HEK293 (cell line): Measurements from ENCODE around the gene FUBP1.
A peak's percentile ranks its signal among the peaks of the same experiment; 100 is the strongest.

Source experiments
- CTCF ChIA-PET: fragments of 350-600 bp; formaldehyde crosslinking; extraction: SDS; loops from one replicate; lab custom pipeline; 2021; ENCODE audit warnings: antibody characterized with exemption; lab: Yijun Ruan, JAX
- POLR2A ChIA-PET: fragments of 300-600 bp; formaldehyde crosslinking; extraction: SDS; loops from one replicate; lab custom pipeline; 2020; ENCODE audit warnings: antibody characterized with exemption, inconsistent platforms; lab: Yijun Ruan, JAX
- H3K27ac ChIP-seq: fragments of 200-500 bp; sonication (Bioruptor generic); 2 replicates; pipeline ENCODE4 v1.5.1; 2014; ENCODE audit warnings: low read depth, low read length, control low read depth, inconsistent platforms; ENCODE audit errors: extremely low read depth
- H3K36me3 ChIP-seq, 2 experiments: fragments of 200-500 bp in 1 of 2; sonication (Bioruptor generic) in 1 of 2; 1 replicate in 1 of 2; 2 replicates in 1 of 2; pipeline ENCODE4 v1.5.1; 2014 to 2017; ENCODE audit warnings: inconsistent platforms in 2 of 2, low read length in 2 of 2; ENCODE audit not compliant: control insufficient read depth in 2 of 2, insufficient read depth in 1 of 2
- H3K4me1 ChIP-seq: fragments of 200-500 bp; sonication (Bioruptor generic); 2 replicates; pipeline ENCODE4 v1.5.1; 2014; ENCODE audit warnings: mild to moderate bottlenecking, low read length, inconsistent platforms; ENCODE audit not compliant: control insufficient read depth, insufficient read depth
- H3K4me3 ChIP-seq: 2 replicates; pipeline ENCODE4 v1.5.1; 2011; ENCODE audit warnings: low read depth, mild to moderate bottlenecking, control low read depth, low read length, moderate library complexity
- H3K9me3 ChIP-seq: fragments of 200-500 bp; sonication (Bioruptor generic); 2 replicates; pipeline ENCODE4 v1.5.1; 2014; ENCODE audit warnings: low read depth, low read length, inconsistent platforms; ENCODE audit not compliant: control insufficient read depth, insufficient read depth
- PRDM2 ChIP-seq: fragments of 450-650 bp; formaldehyde crosslinking; IDR thresholded peaks from 2 replicates; pipeline ENCODE4 v1.5.1; 2016; ENCODE audit warnings: missing biosample characterization, missing genetic modification characterization, borderline replicate concordance
- ZBTB11 ChIP-seq: fragments of 450-650 bp; formaldehyde crosslinking; conservative IDR thresholded peaks from 2 replicates; pipeline ENCODE4 v1.5.1; 2016; ENCODE audit warnings: low read depth, missing biosample characterization, missing genetic modification characterization
- ZBTB8A ChIP-seq: fragments of 450-650 bp; formaldehyde crosslinking; IDR thresholded peaks from 2 replicates; pipeline ENCODE4 v1.5.1; 2016; ENCODE audit warnings: missing biosample characterization, missing genetic modification characterization
- ZFHX2 ChIP-seq: fragments of 450-650 bp; formaldehyde crosslinking; conservative IDR thresholded peaks from 2 replicates; pipeline ENCODE4 v1.5.1; 2016; ENCODE audit warnings: missing biosample characterization, missing genetic modification characterization
- ZFP3 ChIP-seq: fragments of 450-650 bp; formaldehyde crosslinking; IDR thresholded peaks from 2 replicates; pipeline ENCODE4 v1.5.1; 2016; ENCODE audit warnings: low read depth, missing biosample characterization, missing genetic modification characterization
- ZFP37 ChIP-seq: fragments of 450-650 bp; formaldehyde crosslinking; IDR thresholded peaks from 2 replicates; pipeline ENCODE4 v1.5.1; 2016; ENCODE audit warnings: missing biosample characterization, missing genetic modification characterization
- ZNF324 ChIP-seq: fragments of 450-650 bp; formaldehyde crosslinking; IDR thresholded peaks from 2 replicates; pipeline ENCODE4 v1.5.1; 2016; ENCODE audit warnings: missing biosample characterization, missing genetic modification characterization
- ZNF488 ChIP-seq: fragments of 450-650 bp; formaldehyde crosslinking; IDR thresholded peaks from 2 replicates; pipeline ENCODE4 v1.5.1; 2016; ENCODE audit warnings: missing biosample characterization, missing genetic modification characterization
- ZNF514 ChIP-seq: fragments of 450-650 bp; formaldehyde crosslinking; IDR thresholded peaks from 2 replicates; pipeline ENCODE4 v1.5.1; 2016; ENCODE audit warnings: missing biosample characterization, missing genetic modification characterization
- ZNF670 ChIP-seq: fragments of 450-650 bp; formaldehyde crosslinking; IDR thresholded peaks from 2 replicates; pipeline ENCODE4 v1.5.1; 2016; ENCODE audit warnings: missing biosample characterization, missing genetic modification characterization, low read depth
- ZNF76 ChIP-seq: fragments of 450-650 bp; formaldehyde crosslinking; IDR thresholded peaks from 2 replicates; pipeline ENCODE4; 2016; ENCODE audit warnings: low read depth, missing biosample characterization, missing genetic modification characterization, borderline replicate concordance
- ZNF792 ChIP-seq: fragments of 450-650 bp; formaldehyde crosslinking; IDR thresholded peaks from 2 replicates; pipeline ENCODE4 v1.5.1; 2016; ENCODE audit warnings: missing biosample characterization, missing genetic modification characterization
- TF ChIP-seq, protein P1 (sequence below): fragments of 450-650 bp; formaldehyde crosslinking; IDR thresholded peaks from 2 replicates; pipeline ENCODE4 v1.5.1; 2016; ENCODE audit warnings: missing biosample characterization, missing genetic modification characterization
- TF ChIP-seq, protein P2 (sequence below): fragments of 450-650 bp; formaldehyde crosslinking; IDR thresholded peaks from 2 replicates; pipeline ENCODE4 v1.5.1; 2016; ENCODE audit warnings: missing biosample characterization, missing genetic modification characterization

The FUBP1 gene

GRCh38 chr1:78005448-78005722, 26.5 kb upstream of the FUBP1 start:
- CTCF ChIA-PET, result interaction anchor here (0.7 to 3.8 kb wide), 4 partner anchors 24 to 109 kb away, joined by 3 to 42 read pairs (median 12); partner anchors contain the start of gene FUBP1
- POLR2A ChIA-PET, result interaction anchor here (1.0 to 5.7 kb wide), 11 partner anchors 10 to 471 kb away, joined by 3 to 137 read pairs (median 5); partner anchors contain the start of genes FUBP1 and NEXN
- no peak for TF ChIP-seq ZNF670 (tag by site-specific recombination)
- no peak for TF ChIP-seq ZNF514 (tag by site-specific recombination)
- TF ChIP-seq, protein P1, sequence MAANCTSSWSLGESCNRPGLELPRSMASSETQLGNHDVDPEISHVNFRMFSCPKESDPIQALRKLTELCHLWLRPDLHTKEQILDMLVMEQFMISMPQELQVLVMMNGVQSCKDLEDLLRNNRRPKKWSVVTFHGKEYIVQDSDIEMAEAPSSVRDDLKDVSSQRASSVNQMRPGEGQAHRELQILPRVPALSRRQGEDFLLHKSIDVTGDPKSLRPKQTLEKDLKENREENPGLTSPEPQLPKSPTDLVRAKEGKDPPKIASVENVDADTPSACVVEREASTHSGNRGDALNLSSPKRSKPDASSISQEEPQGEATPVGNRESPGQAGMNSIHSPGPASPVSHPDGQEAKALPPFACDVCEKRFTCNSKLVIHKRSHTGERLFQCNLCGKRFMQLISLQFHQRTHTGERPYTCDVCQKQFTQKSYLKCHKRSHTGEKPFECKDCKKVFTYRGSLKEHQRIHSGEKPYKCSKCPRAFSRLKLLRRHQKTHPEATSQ (tag by site-specific recombination), result no peak
- TF ChIP-seq, protein P2, sequence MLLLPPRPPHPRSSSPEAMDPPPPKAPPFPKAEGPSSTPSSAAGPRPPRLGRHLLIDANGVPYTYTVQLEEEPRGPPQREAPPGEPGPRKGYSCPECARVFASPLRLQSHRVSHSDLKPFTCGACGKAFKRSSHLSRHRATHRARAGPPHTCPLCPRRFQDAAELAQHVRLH (tag by site-specific recombination), result no peak
- no peak for TF ChIP-seq ZNF792 (tag by site-specific recombination)
- TF ChIP-seq ZNF488, result no peak
- no peak for TF ChIP-seq ZNF324 (tag by site-specific recombination)
- TF ChIP-seq ZBTB8A (tag by site-specific recombination), result no peak
- TF ChIP-seq ZBTB11 (tag by site-specific recombination), result no peak
- TF ChIP-seq ZFP3 (tag by site-specific recombination), result no peak
- no peak for TF ChIP-seq ZFHX2
- no peak for TF ChIP-seq ZFP37 (tag by site-specific recombination)
- no peak for TF ChIP-seq ZNF76 (tag by site-specific recombination)
- TF ChIP-seq PRDM2 (tag by site-specific recombination), result no peak
- TF ChIP-seq, all 188 proteins: peak for 0
- Histone ChIP-seq H3K9me3 (no peaks in the 10 kb centered on the region), H3K4me1 (peaks cover 14% of the 10 kb centered on the region), H3K27ac (0 out of 2 replicates have a peak overlapping the region, but pooled peaks have one; percentile 92), H3K4me3 (peak overlapping the region; percentile 55), H3K36me3 (no peaks in the 10 kb centered on the region; a peak in 1 of 3 replicates)
